ENCODE data around the gene CD99L2. TPM values are rescaled to one million over a fixed set of nuclear protein-coding genes. Genes with fewer than 3 reads are reported as not detected.

CD99L2 gene
- total RNA-seq, 2 donors from 2014 or later: 75.6 to 83.8 TPM

GRCh38 chrX:150729956-150730355 is 168.5 kb downstream of the CD99L2 start:
- DNase-seq (ENCODE audit: low spot score) (no peak), ATAC-seq (ENCODE audit: insufficient number of reproducible peaks, low FRiP score, low read depth) (no peak)
- Histone ChIP-seq H3K9me3 (no peaks in the 10 kb centered on the region), H3K4me3 (no peak overlapping the region), H3K27ac (no peak overlapping the region), H3K4me1 (ENCODE audit: control insufficient read depth in 1 of 2, low read depth in 2 of 2) (no peaks in the 10 kb centered on the region), H3K36me3 (peaks cover 15% of the 10 kb centered on the region), H3K27me3 (replicated peaks; ENCODE audit: insufficient read depth) (no peaks in the 10 kb centered on the region)
- TF ChIP-seq CTCF (IDR thresholded peaks at IDR 0.05): no peak

- no peaks in the 10 kb centered on the region for H3K9me3 ChIP-seq
- H3K4me3 ChIP-seq: no peak overlapping the region
- no peak for TF ChIP-seq CTCF (IDR thresholded peaks at IDR 0.05)
- H3K4me1 ChIP-seq (ENCODE audit: control insufficient read depth in 1 of 2, low read depth in 2 of 2): no peaks in the 10 kb centered on the region
- no peaks in the 10 kb centered on the region for H3K36me3 ChIP-seq
- no peak for ATAC-seq (ENCODE audit: insufficient number of reproducible peaks, low FRiP score, low read depth)
- H3K27me3 ChIP-seq (replicated peaks; ENCODE audit: insufficient read depth): no peaks in the 10 kb centered on the region
- no peak overlapping the region for H3K27ac ChIP-seq
- DNase-seq (ENCODE audit: low spot score): no peak
Measured at GRCh38 chrX:150719621-150720020, 178.8 kb downstream of the CD99L2 start.

Other genes with a start within 250 kb of the CD99L2 start
- 10 to 100 TPM; 26.5 to 31.5 TPM for gene MTMR1, start 205.3 kb downstream of the CD99L2 start, total RNA-seq
- 1 to 10 TPM in 1 of 2 donors, under 1 TPM in 1; 0.41 to 3.2 TPM for gene HMGB3, start 84.7 kb upstream of the CD99L2 start, total RNA-seq

All from thoracic aorta (tissue), 2 donors.